Neural cell (in vitro differentiated cells): Measurements from ENCODE around the gene LRPPRC. TPM values are rescaled to one million over a fixed set of nuclear protein-coding genes. Genes with fewer than 3 reads are reported as not detected.

ENCODE experiments used
- H2AFZ ChIP-seq: fragments of 200-600, 300-800 bp; sonication (generic), shearing (Covaris generic); 2 replicates; pipeline ENCODE4 v1.6.0; 2014; ENCODE audit warnings: low read depth, mild to moderate bottlenecking, antibody characterized with exemption, low read length, moderate library complexity
- H3F3A ChIP-seq: fragments of 200-600 bp; shearing (Covaris generic); 2 replicates; pipeline ENCODE4 v1.6.1; 2016; ENCODE audit warnings: mild to moderate bottlenecking, moderate library complexity, mixed read lengths, antibody characterized with exemption, low read length; ENCODE audit not compliant: insufficient read depth, poor library complexity, severe bottlenecking
- H3K27ac ChIP-seq: fragments of 200-600, 300-800 bp; sonication (generic), shearing (Covaris generic); 2 replicates; pipeline ENCODE4 v1.5.1; 2014; ENCODE audit warnings: mild to moderate bottlenecking, low read length, moderate library complexity
- H3K27me3 ChIP-seq: fragments of 300-800, 200-600 bp; sonication (generic), shearing (Covaris generic); 2 replicates; pipeline ENCODE4 v1.6.0; 2014; ENCODE audit warnings: mild to moderate bottlenecking, low read depth, low read length, moderate library complexity; ENCODE audit not compliant: insufficient read depth
- H3K36me3 ChIP-seq: fragments of 300-800, 200-600 bp; sonication (generic), shearing (Covaris generic); 2 replicates; pipeline ENCODE4 v1.5.1; 2014; ENCODE audit warnings: mild to moderate bottlenecking, antibody characterized with exemption, low read length, moderate library complexity; ENCODE audit not compliant: insufficient read depth
- H3K4me2 ChIP-seq: fragments of 300-800, 200-600 bp; sonication (generic), shearing (Covaris generic); 2 replicates; pipeline ENCODE4 v1.6.0; 2014; ENCODE audit warnings: mild to moderate bottlenecking, low read length
- H3K4me3 ChIP-seq: fragments of 300-800, 200-600 bp; sonication (generic), shearing (Covaris generic); 2 replicates; pipeline ENCODE4 v1.5.1; 2014; ENCODE audit warnings: mild to moderate bottlenecking, low read length, moderate library complexity
- H3K79me2 ChIP-seq: fragments of 200-600 bp; shearing (Covaris generic); replicated peaks from 2 replicates; pipeline ENCODE4 v1.6.0; 2014; ENCODE audit warnings: mild to moderate bottlenecking, low read length, moderate library complexity; ENCODE audit not compliant: insufficient read depth
- H3K9ac ChIP-seq: fragments of 300-800, 200-600 bp; sonication (generic), shearing (Covaris generic); 2 replicates; pipeline ENCODE4 v1.6.1; 2016; ENCODE audit warnings: mild to moderate bottlenecking, low read length, mixed read lengths
- H3K9me2 ChIP-seq: fragments of 200-600 bp; shearing (Covaris generic); 2 replicates; pipeline ENCODE4 v1.6.1; 2016; ENCODE audit warnings: mild to moderate bottlenecking, low read length, mixed read lengths; ENCODE audit not compliant: insufficient read depth
- H3K9me3 ChIP-seq: fragments of 200-600, 300-800 bp; sonication (generic), shearing (Covaris generic); 2 replicates; pipeline ENCODE4 v1.6.1; 2016; ENCODE audit warnings: mild to moderate bottlenecking, mixed run types, low read length, moderate library complexity, mixed read lengths
- H4K20me1 ChIP-seq: fragments of 200-600 bp; shearing (Covaris generic); 2 replicates; pipeline ENCODE4 v1.6.1; 2016; ENCODE audit warnings: mild to moderate bottlenecking, mixed run types; ENCODE audit not compliant: insufficient read depth
- CTCF ChIP-seq: fragments of 450-650 bp; IDR thresholded peaks from 2 replicates; pipeline ENCODE4 v1.5.1; 2014; ENCODE audit warnings: antibody characterized with exemption, mild to moderate bottlenecking, moderate library complexity; ENCODE audit not compliant: poor library complexity, severe bottlenecking
- EP300 ChIP-seq: fragments of 450-650 bp; conservative IDR thresholded peaks from 2 replicates; pipeline ENCODE4 v1.6.1; 2014; ENCODE audit warnings: antibody characterized with exemption, mild to moderate bottlenecking, moderate library complexity; ENCODE audit not compliant: poor library complexity, severe bottlenecking
- EZH2 ChIP-seq: fragments of 200-600, 300-800 bp; shearing (Covaris generic), sonication (generic); IDR thresholded peaks from 2 replicates; pipeline ENCODE4 v1.6.1; 2014; ENCODE audit warnings: antibody characterized with exemption, low read length, borderline replicate concordance, mild to moderate bottlenecking; ENCODE audit not compliant: insufficient read depth, poor library complexity, severe bottlenecking
- MXI1 ChIP-seq: fragments of 450-650 bp; conservative IDR thresholded peaks from 2 replicates; pipeline ENCODE4 v1.6.1; 2014; ENCODE audit warnings: antibody characterized with exemption, mild to moderate bottlenecking; ENCODE audit not compliant: poor library complexity, severe bottlenecking
- POLR2AphosphoS5 ChIP-seq: IDR thresholded peaks from 2 replicates; pipeline ENCODE4 v1.6.1; 2012
- RAD21 ChIP-seq: fragments of 450-650 bp; conservative IDR thresholded peaks from 2 replicates; pipeline ENCODE4 v1.6.1; 2014; ENCODE audit warnings: antibody characterized with exemption, mild to moderate bottlenecking, moderate library complexity
- REST ChIP-seq: IDR thresholded peaks from 2 replicates; pipeline ENCODE4 v1.6.1; 2012; ENCODE audit warnings: borderline replicate concordance
- SMC3 ChIP-seq: fragments of 450-650 bp; conservative IDR thresholded peaks from 2 replicates; pipeline ENCODE4 v1.6.1; 2014; ENCODE audit warnings: antibody characterized with exemption, mild to moderate bottlenecking, moderate library complexity; ENCODE audit not compliant: poor library complexity
- TAF1 ChIP-seq: IDR thresholded peaks from 2 replicates; pipeline ENCODE4 v1.6.1; 2012; ENCODE audit warnings: low read depth
- polyA plus RNA-seq: library from polyadenylated mRNA; depleted of rRNA; stranded (reverse); fragments of >200 nt; gene quantifications from 2 replicates; pipeline ENCODE4 v1.2.3, GENCODE V29; 2014

The LRPPRC gene
- polyA plus RNA-seq, 1 donor from 2014 or later: 63.1 TPM

DNA sequence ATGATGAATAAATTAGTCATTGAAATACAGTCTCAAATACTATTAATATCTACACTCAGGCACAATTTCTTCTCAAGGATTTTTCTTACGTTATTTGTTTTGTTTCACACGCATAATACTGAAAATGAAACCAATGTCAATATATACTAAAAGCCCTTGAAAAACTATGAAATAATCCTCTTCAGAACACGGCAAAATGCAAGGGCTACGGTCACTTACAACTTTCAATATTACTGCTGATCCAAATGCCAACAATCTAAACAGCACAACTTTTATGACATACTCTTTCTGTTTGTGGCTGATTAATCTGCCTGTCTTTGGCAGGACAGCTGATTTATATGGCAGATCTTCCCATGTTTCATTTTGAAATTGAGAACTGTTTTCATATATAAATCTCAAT, 68.3 kb downstream of the LRPPRC start:
- H3K36me3 ChIP-seq: no peaks in the 10 kb centered on the region

GRCh38 chr2:43925431-43925830, 70.4 kb downstream of the LRPPRC start:
- H3K9ac ChIP-seq: no peak overlapping the region
- no peak overlapping the region for H3K27ac ChIP-seq
- H3K36me3 ChIP-seq: no peaks in the 10 kb centered on the region
- H2AFZ ChIP-seq: no peak overlapping the region
- H4K20me1 ChIP-seq: no peaks in the 10 kb centered on the region
- no peak overlapping the region for H3K4me2 ChIP-seq
- no peaks in the 10 kb centered on the region for H3K9me3 ChIP-seq
- no peaks in the 10 kb centered on the region for H3K27me3 ChIP-seq
- H3F3A ChIP-seq: no peaks in the 10 kb centered on the region
- H3K4me3 ChIP-seq: no peak overlapping the region
- no peaks in the 10 kb centered on the region for H3K79me2 ChIP-seq
- no peaks in the 10 kb centered on the region for H3K9me2 ChIP-seq
- no peak for TF ChIP-seq TAF1
- no peak for TF ChIP-seq RAD21
- no peak for TF ChIP-seq CTCF
- no peak for TF ChIP-seq EZH2
- TF ChIP-seq MXI1: no peak
- TF ChIP-seq POLR2AphosphoS5: no peak
- TF ChIP-seq REST: no peak

More for the DNA sequence above, 68.3 kb downstream of the LRPPRC start:
- Histone ChIP-seq H3K9me2 (no peaks in the 10 kb centered on the region), H3K27ac (no peak overlapping the region), H3K4me3 (no peak overlapping the region), H3K79me2 (no peaks in the 10 kb centered on the region), H3K27me3 (no peaks in the 10 kb centered on the region), H3K9me3 (no peaks in the 10 kb centered on the region), H3F3A (no peaks in the 10 kb centered on the region), H4K20me1 (no peaks in the 10 kb centered on the region), H3K9ac (no peak overlapping the region), H2AFZ (no peak overlapping the region), H3K4me2 (no peak overlapping the region)
- TF ChIP-seq RAD21 (no peak), REST (no peak), TAF1 (no peak), SMC3 (no peak), EP300 (no peak), EZH2 (no peak), CTCF (no peak), MXI1 (no peak), POLR2AphosphoS5 (no peak)
